ENCODE results near the gene TTC39B.

Gene TTC39B

GRCh38 chr9:15146268-15146700, 160.7 kb downstream of the TTC39B start:
- H3K36me3 ChIP-seq (ENCODE audit: control insufficient read depth in 2 of 2, insufficient read depth in 2 of 2, low read length in 2 of 2), result no peaks in the 10 kb centered on the region
- H3K27me3 ChIP-seq (ENCODE audit: control insufficient read depth in 2 of 2, insufficient read depth in 2 of 2, low read length in 2 of 2), result no peaks in the 10 kb centered on the region
- no peaks in the 10 kb centered on the region for H3K9me3 ChIP-seq (ENCODE audit: control insufficient read depth in 2 of 2, low read length in 2 of 2)
- no peak overlapping the region for H3K4me3 ChIP-seq (ENCODE audit: low read length in 2 of 2)
- no peak overlapping the region for H3K9ac ChIP-seq (ENCODE audit: low read depth in 1 of 2, low read length in 2 of 2)
- no peak overlapping the region for H3K27ac ChIP-seq (ENCODE audit: low read depth in 2 of 2, low read length in 2 of 2)
- H3K4me1 ChIP-seq (ENCODE audit: control insufficient read depth in 2 of 2, insufficient read depth in 2 of 2, low read length in 2 of 2), result no peaks in the 10 kb centered on the region

GRCh38 chr9:15144622-15145061, 162.4 kb downstream of the TTC39B start:
- no peaks in the 10 kb centered on the region for H3K4me1 ChIP-seq (ENCODE audit: control insufficient read depth in 2 of 2, insufficient read depth in 2 of 2, low read length in 2 of 2)
- H3K27ac ChIP-seq (ENCODE audit: low read depth in 2 of 2, low read length in 2 of 2), result no peak overlapping the region
- no peak overlapping the region for H3K9ac ChIP-seq (ENCODE audit: low read depth in 1 of 2, low read length in 2 of 2)
- H3K27me3 ChIP-seq (ENCODE audit: control insufficient read depth in 2 of 2, insufficient read depth in 2 of 2, low read length in 2 of 2), result no peaks in the 10 kb centered on the region
- H3K4me3 ChIP-seq (ENCODE audit: low read length in 2 of 2), result no peak overlapping the region
- H3K36me3 ChIP-seq (ENCODE audit: control insufficient read depth in 2 of 2, insufficient read depth in 2 of 2, low read length in 2 of 2), result no peaks in the 10 kb centered on the region
- no peaks in the 10 kb centered on the region for H3K9me3 ChIP-seq (ENCODE audit: control insufficient read depth in 2 of 2, low read length in 2 of 2)

- Histone ChIP-seq H3K36me3 (ENCODE audit: control insufficient read depth in 2 of 2, insufficient read depth in 2 of 2, low read length in 2 of 2) (no peaks in the 10 kb centered on the region), H3K4me3 (ENCODE audit: low read length in 2 of 2) (no peak overlapping the region), H3K27me3 (ENCODE audit: control insufficient read depth in 2 of 2, insufficient read depth in 2 of 2, low read length in 2 of 2) (no peaks in the 10 kb centered on the region), H3K4me1 (ENCODE audit: control insufficient read depth in 2 of 2, insufficient read depth in 2 of 2, low read length in 2 of 2) (no peaks in the 10 kb centered on the region), H3K9me3 (ENCODE audit: control insufficient read depth in 2 of 2, low read length in 2 of 2) (no peaks in the 10 kb centered on the region), H3K9ac (ENCODE audit: low read depth in 1 of 2, low read length in 2 of 2) (no peak overlapping the region), H3K27ac (ENCODE audit: low read depth in 2 of 2, low read length in 2 of 2) (no peak overlapping the region)
Measured at GRCh38 chr9:15142878-15143534, 164.0 kb downstream of the TTC39B start.

DNA sequence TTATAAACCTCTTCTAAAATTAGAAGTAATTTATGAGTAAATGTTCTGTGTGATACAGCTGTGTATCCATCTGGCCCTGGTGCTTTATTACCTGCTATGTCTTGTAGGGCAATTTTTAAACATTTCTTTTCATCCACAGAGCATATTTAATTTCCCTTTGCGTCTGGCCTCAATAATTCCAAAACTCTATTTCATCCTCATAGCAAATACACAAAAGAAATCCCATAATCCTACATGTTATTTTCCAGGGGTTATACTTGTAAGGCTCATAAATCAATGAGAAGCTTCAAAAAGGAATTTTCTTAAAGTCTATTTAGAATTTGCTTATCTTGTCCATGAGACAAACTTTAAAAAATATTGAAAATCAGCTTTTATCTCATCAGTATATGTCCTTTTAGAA, 167.0 kb downstream of the TTC39B start:
- H3K4me1 ChIP-seq (ENCODE audit: control insufficient read depth in 2 of 2, insufficient read depth in 2 of 2, low read length in 2 of 2), result peaks cover 0 to 4% of the 10 kb centered on the region in 2 donors
- H3K27me3 ChIP-seq (ENCODE audit: control insufficient read depth in 2 of 2, insufficient read depth in 2 of 2, low read length in 2 of 2), result no peaks in the 10 kb centered on the region
- no peak overlapping the region for H3K9ac ChIP-seq (ENCODE audit: low read depth in 1 of 2, low read length in 2 of 2)
- H3K9me3 ChIP-seq (ENCODE audit: control insufficient read depth in 2 of 2, low read length in 2 of 2), result no peaks in the 10 kb centered on the region
- H3K36me3 ChIP-seq (ENCODE audit: control insufficient read depth in 2 of 2, insufficient read depth in 2 of 2, low read length in 2 of 2), result no peaks in the 10 kb centered on the region
- no peak overlapping the region for H3K4me3 ChIP-seq (ENCODE audit: low read length in 2 of 2)
- no peak overlapping the region for H3K27ac ChIP-seq (ENCODE audit: low read depth in 2 of 2, low read length in 2 of 2)

DNA sequence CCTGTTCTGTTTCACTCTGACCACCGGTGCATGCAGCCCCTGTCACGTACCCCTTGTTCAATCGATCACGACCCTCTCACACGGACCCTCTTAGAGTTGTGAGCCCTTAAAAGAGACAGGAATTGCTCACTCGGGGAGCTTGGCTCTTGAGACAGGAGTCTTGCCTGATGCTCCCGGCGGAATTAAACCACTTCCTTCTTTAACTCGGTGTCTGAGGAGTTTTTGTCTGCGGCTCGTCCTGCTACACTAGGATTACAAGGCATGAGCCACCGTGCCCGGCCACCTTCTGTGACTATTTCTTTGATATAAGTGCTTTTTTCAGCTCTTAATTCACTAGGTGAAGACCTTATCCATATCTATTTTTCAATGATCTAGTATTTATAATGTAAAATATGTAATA, 167.5 kb downstream of the TTC39B start:
- Histone ChIP-seq H3K9me3 (ENCODE audit: control insufficient read depth in 2 of 2, low read length in 2 of 2) (no peaks in the 10 kb centered on the region), H3K4me1 (ENCODE audit: control insufficient read depth in 2 of 2, insufficient read depth in 2 of 2, low read length in 2 of 2) (peaks cover 0 to 5% of the 10 kb centered on the region in 2 donors), H3K4me3 (ENCODE audit: low read length in 2 of 2) (no peak overlapping the region), H3K9ac (ENCODE audit: low read depth in 1 of 2, low read length in 2 of 2) (no peak overlapping the region), H3K36me3 (ENCODE audit: control insufficient read depth in 2 of 2, insufficient read depth in 2 of 2, low read length in 2 of 2) (no peaks in the 10 kb centered on the region), H3K27me3 (ENCODE audit: control insufficient read depth in 2 of 2, insufficient read depth in 2 of 2, low read length in 2 of 2) (no peaks in the 10 kb centered on the region), H3K27ac (ENCODE audit: low read depth in 2 of 2, low read length in 2 of 2) (no peak overlapping the region)

GRCh38 chr9:15138357-15138686, 168.7 kb downstream of the TTC39B start:
- Histone ChIP-seq H3K9me3 (ENCODE audit: control insufficient read depth in 2 of 2, low read length in 2 of 2) (no peaks in the 10 kb centered on the region), H3K4me1 (ENCODE audit: control insufficient read depth in 2 of 2, insufficient read depth in 2 of 2, low read length in 2 of 2) (peaks cover 0 to 5% of the 10 kb centered on the region in 2 donors), H3K27me3 (ENCODE audit: control insufficient read depth in 2 of 2, insufficient read depth in 2 of 2, low read length in 2 of 2) (no peaks in the 10 kb centered on the region), H3K36me3 (ENCODE audit: control insufficient read depth in 2 of 2, insufficient read depth in 2 of 2, low read length in 2 of 2) (no peaks in the 10 kb centered on the region), H3K4me3 (ENCODE audit: low read length in 2 of 2) (no peak overlapping the region), H3K27ac (ENCODE audit: low read depth in 2 of 2, low read length in 2 of 2) (no peak overlapping the region), H3K9ac (ENCODE audit: low read depth in 1 of 2, low read length in 2 of 2) (no peak overlapping the region)

- H3K9ac ChIP-seq (ENCODE audit: low read depth in 1 of 2, low read length in 2 of 2), result no peak overlapping the region
- peaks cover 0 to 5% of the 10 kb centered on the region in 2 donors for H3K4me1 ChIP-seq (ENCODE audit: control insufficient read depth in 2 of 2, insufficient read depth in 2 of 2, low read length in 2 of 2)
- H3K4me3 ChIP-seq (ENCODE audit: low read length in 2 of 2), result no peak overlapping the region
- H3K9me3 ChIP-seq (ENCODE audit: control insufficient read depth in 2 of 2, low read length in 2 of 2), result no peaks in the 10 kb centered on the region
- no peaks in the 10 kb centered on the region for H3K36me3 ChIP-seq (ENCODE audit: control insufficient read depth in 2 of 2, insufficient read depth in 2 of 2, low read length in 2 of 2)
- no peaks in the 10 kb centered on the region for H3K27me3 ChIP-seq (ENCODE audit: control insufficient read depth in 2 of 2, insufficient read depth in 2 of 2, low read length in 2 of 2)
- no peak overlapping the region for H3K27ac ChIP-seq (ENCODE audit: low read depth in 2 of 2, low read length in 2 of 2)
Measured at GRCh38 chr9:15137658-15138356, 169.2 kb downstream of the TTC39B start.

- no peak overlapping the region for H3K9ac ChIP-seq (ENCODE audit: low read depth in 1 of 2, low read length in 2 of 2)
- H3K9me3 ChIP-seq (ENCODE audit: control insufficient read depth in 2 of 2, low read length in 2 of 2), result no peaks in the 10 kb centered on the region
- no peak overlapping the region for H3K4me3 ChIP-seq (ENCODE audit: low read length in 2 of 2)
- no peak overlapping the region for H3K27ac ChIP-seq (ENCODE audit: low read depth in 2 of 2, low read length in 2 of 2)
- no peaks in the 10 kb centered on the region for H3K27me3 ChIP-seq (ENCODE audit: control insufficient read depth in 2 of 2, insufficient read depth in 2 of 2, low read length in 2 of 2)
- H3K36me3 ChIP-seq (ENCODE audit: control insufficient read depth in 2 of 2, insufficient read depth in 2 of 2, low read length in 2 of 2), result no peaks in the 10 kb centered on the region
- H3K4me1 ChIP-seq (ENCODE audit: control insufficient read depth in 2 of 2, insufficient read depth in 2 of 2, low read length in 2 of 2), result peaks cover 0 to 5% of the 10 kb centered on the region in 2 donors
Measured at GRCh38 chr9:15137089-15137488, 169.9 kb downstream of the TTC39B start.

DNA sequence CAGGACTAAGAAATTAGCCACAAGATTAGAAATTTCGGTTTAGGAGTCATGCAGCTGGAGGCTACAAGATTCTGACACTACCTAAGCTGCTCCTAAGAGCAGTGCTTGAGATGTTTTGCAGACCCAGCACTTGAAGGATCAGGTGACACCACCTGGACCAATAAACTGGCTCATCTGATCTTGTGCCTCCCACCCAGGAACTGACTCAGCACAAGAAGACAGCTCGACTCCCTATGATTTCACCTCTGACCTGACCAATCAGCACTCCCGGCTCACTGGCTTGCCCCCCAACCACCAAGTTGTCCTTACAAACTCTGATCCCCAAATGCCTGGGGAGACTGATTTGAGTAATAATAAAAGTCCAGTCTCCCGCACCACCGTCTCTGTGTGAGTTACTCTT, 170.4 kb downstream of the TTC39B start:
- H3K4me3 ChIP-seq (ENCODE audit: low read length in 2 of 2), result no peak overlapping the region
- no peaks in the 10 kb centered on the region for H3K9me3 ChIP-seq (ENCODE audit: control insufficient read depth in 2 of 2, low read length in 2 of 2)
- H3K27me3 ChIP-seq (ENCODE audit: control insufficient read depth in 2 of 2, insufficient read depth in 2 of 2, low read length in 2 of 2), result no peaks in the 10 kb centered on the region
- H3K4me1 ChIP-seq (ENCODE audit: control insufficient read depth in 2 of 2, insufficient read depth in 2 of 2, low read length in 2 of 2), result peaks cover 0 to 5% of the 10 kb centered on the region in 2 donors
- H3K27ac ChIP-seq (ENCODE audit: low read depth in 2 of 2, low read length in 2 of 2), result no peak overlapping the region
- no peaks in the 10 kb centered on the region for H3K36me3 ChIP-seq (ENCODE audit: control insufficient read depth in 2 of 2, insufficient read depth in 2 of 2, low read length in 2 of 2)
- H3K9ac ChIP-seq (ENCODE audit: low read depth in 1 of 2, low read length in 2 of 2), result no peak overlapping the region

- Histone ChIP-seq H3K27me3 (ENCODE audit: control insufficient read depth in 2 of 2, insufficient read depth in 2 of 2, low read length in 2 of 2) (no peaks in the 10 kb centered on the region), H3K27ac (ENCODE audit: low read depth in 2 of 2, low read length in 2 of 2) (no peak overlapping the region), H3K9me3 (ENCODE audit: control insufficient read depth in 2 of 2, low read length in 2 of 2) (no peaks in the 10 kb centered on the region), H3K36me3 (ENCODE audit: control insufficient read depth in 2 of 2, insufficient read depth in 2 of 2, low read length in 2 of 2) (no peaks in the 10 kb centered on the region), H3K4me3 (ENCODE audit: low read length in 2 of 2) (peak overlapping the region; percentile 6 to 39), H3K4me1 (ENCODE audit: control insufficient read depth in 2 of 2, insufficient read depth in 2 of 2, low read length in 2 of 2) (peaks cover 0 to 5% of the 10 kb centered on the region in 2 donors), H3K9ac (ENCODE audit: low read depth in 1 of 2, low read length in 2 of 2) (peak overlapping the region; percentile 23 to 34)
Measured at GRCh38 chr9:15135164-15135792, 171.7 kb downstream of the TTC39B start.
